Glutamatergic neuron (in vitro differentiated cells): ENCODE measurements around the gene EMP2. TPM values are rescaled to one million over a fixed set of nuclear protein-coding genes. Genes with fewer than 3 reads are reported as not detected.
"Not testable (repeated sequence)": the region's sequence is repeated elsewhere in the genome, so short reads cannot be mapped to it uniquely, and the experiment has no call there.

Source experiments
- DNase-seq: peaks from one replicate; pipeline ENCODE4 v3.0.0; 2022
- H3K27ac Mint-ChIP-seq: one replicate; pipeline ENCODE4 v1.8.0; 2020; ENCODE audit warnings: mild to moderate bottlenecking, mixed read lengths, inconsistent platforms; ENCODE audit not compliant: unreplicated experiment
- H3K27me3 Mint-ChIP-seq: one replicate; pipeline ENCODE4 v1.8.0; 2020; ENCODE audit warnings: mild to moderate bottlenecking, moderate library complexity, mixed read lengths, inconsistent platforms; ENCODE audit not compliant: unreplicated experiment
- H3K36me3 Mint-ChIP-seq: one replicate; pipeline ENCODE4 v1.8.0; 2020; ENCODE audit warnings: mild to moderate bottlenecking, mixed read lengths, inconsistent platforms; ENCODE audit not compliant: unreplicated experiment
- H3K4me1 Mint-ChIP-seq: one replicate; pipeline ENCODE4 v1.8.0; 2020; ENCODE audit warnings: mild to moderate bottlenecking, low read depth, mixed read lengths, inconsistent platforms; ENCODE audit not compliant: unreplicated experiment
- H3K4me3 Mint-ChIP-seq: one replicate; pipeline ENCODE4 v1.8.0; 2020; ENCODE audit warnings: mild to moderate bottlenecking, mixed read lengths, inconsistent platforms; ENCODE audit not compliant: unreplicated experiment
- H3K9me3 Mint-ChIP-seq: one replicate; pipeline ENCODE4 v1.8.0; 2020; ENCODE audit warnings: mild to moderate bottlenecking, moderate library complexity, mixed read lengths, inconsistent platforms; ENCODE audit not compliant: unreplicated experiment
- total RNA-seq: library from RNA; stranded (reverse); fragmentation: NEBNext Ultra II Directional; extraction: Animal tissue kit (Norgen Biotek cat#: 25700); gene quantifications from one replicate; pipeline ENCODE4 v1.2.1, GENCODE V29; 2021; ENCODE audit not compliant: unreplicated experiment
- TF ChIP-seq, protein P1 (sequence below): fragments of 200-600 bp; sonication (generic); IDR thresholded peaks from one replicate; pipeline ENCODE4 v1.5.0; 2021; ENCODE audit not compliant: partially characterized antibody, unreplicated experiment

Gene EMP2
- total RNA-seq, 1 donor from 2014 or later = 27.8 TPM

GRCh38 chr16:10562361-10562899, 18.0 kb downstream of the EMP2 start:
- Mint-ChIP-seq H3K4me3 (no peak overlapping the region), H3K27ac (no peak overlapping the region), H3K4me1 (no peaks in the 10 kb centered on the region), H3K36me3 (peaks cover 33% of the 10 kb centered on the region), H3K9me3 (peaks cover 8% of the 10 kb centered on the region), H3K27me3 (peaks cover 2% of the 10 kb centered on the region)
- DNase-seq = no peak
- TF ChIP-seq, protein P1, sequence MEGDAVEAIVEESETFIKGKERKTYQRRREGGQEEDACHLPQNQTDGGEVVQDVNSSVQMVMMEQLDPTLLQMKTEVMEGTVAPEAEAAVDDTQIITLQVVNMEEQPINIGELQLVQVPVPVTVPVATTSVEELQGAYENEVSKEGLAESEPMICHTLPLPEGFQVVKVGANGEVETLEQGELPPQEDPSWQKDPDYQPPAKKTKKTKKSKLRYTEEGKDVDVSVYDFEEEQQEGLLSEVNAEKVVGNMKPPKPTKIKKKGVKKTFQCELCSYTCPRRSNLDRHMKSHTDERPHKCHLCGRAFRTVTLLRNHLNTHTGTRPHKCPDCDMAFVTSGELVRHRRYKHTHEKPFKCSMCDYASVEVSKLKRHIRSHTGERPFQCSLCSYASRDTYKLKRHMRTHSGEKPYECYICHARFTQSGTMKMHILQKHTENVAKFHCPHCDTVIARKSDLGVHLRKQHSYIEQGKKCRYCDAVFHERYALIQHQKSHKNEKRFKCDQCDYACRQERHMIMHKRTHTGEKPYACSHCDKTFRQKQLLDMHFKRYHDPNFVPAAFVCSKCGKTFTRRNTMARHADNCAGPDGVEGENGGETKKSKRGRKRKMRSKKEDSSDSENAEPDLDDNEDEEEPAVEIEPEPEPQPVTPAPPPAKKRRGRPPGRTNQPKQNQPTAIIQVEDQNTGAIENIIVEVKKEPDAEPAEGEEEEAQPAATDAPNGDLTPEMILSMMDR = no peak

DNA sequence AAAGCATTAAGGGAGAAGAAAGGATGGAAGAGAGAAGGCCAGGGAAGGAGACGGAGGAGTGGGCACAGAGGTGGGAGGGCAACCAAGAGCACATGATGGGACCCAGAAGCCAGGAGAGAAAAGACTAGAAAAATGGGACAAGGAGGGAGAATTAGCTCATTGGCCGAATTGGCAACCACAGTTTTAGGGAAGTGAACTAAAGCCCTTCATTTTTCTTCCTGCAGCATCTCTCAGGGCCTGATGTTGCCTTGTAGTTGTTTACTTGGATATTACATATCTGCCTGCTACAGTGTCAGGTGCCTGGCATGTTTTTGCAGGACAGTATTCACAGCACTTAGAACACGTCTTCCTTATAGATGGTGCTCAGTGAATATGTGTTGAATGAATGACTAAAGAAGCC, 19.0 kb downstream of the EMP2 start:
- Mint-ChIP-seq H3K4me1 (no peaks in the 10 kb centered on the region), H3K9me3 (peaks cover 4% of the 10 kb centered on the region), H3K27ac (no peak overlapping the region), H3K4me3 (no peak overlapping the region), H3K27me3 (peaks cover 2% of the 10 kb centered on the region), H3K36me3 (peaks cover 33% of the 10 kb centered on the region)
- DNase-seq = no peak
- TF ChIP-seq, protein P1 = no peak

- no peak for DNase-seq
- TF ChIP-seq, protein P1 = no peak
- no peak overlapping the region for H3K27ac Mint-ChIP-seq
- peaks cover 4% of the 10 kb centered on the region for H3K9me3 Mint-ChIP-seq
- peaks cover 2% of the 10 kb centered on the region for H3K27me3 Mint-ChIP-seq
- peaks cover 33% of the 10 kb centered on the region for H3K36me3 Mint-ChIP-seq
- no peaks in the 10 kb centered on the region for H3K4me1 Mint-ChIP-seq
- H3K4me3 Mint-ChIP-seq = no peak overlapping the region
Measured at GRCh38 chr16:10561001-10561400, 19.4 kb downstream of the EMP2 start.

DNA sequence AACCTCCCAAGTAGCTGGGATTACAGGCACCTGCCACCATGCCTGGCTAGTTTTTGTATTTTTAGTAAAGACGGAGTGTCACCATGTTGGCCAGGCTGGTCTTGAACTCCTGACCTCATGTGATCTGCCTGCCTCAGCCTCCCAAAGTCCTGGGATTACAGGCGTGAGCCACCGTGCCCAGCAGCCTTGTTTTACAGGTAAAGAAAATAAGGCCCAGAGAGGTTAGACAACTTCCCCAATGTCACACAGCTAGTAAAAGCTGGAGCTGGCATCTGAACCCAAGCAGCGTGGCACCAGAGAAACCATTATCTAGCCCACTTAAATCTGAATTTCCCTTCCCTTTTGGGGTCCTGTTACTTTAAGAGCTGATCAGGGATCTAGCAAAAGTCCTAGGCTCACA, 20.6 kb downstream of the EMP2 start:
- not testable (repeated sequence) for H3K9me3 Mint-ChIP-seq, DNase-seq, H3K4me3 Mint-ChIP-seq, H3K27ac Mint-ChIP-seq, H3K27me3 Mint-ChIP-seq, H3K4me1 Mint-ChIP-seq
- peaks cover 33% of the 10 kb centered on the region for H3K36me3 Mint-ChIP-seq

GRCh38 chr16:10558746-10559641, 21.4 kb downstream of the EMP2 start:
- Mint-ChIP-seq H3K27me3 (peaks cover 2% of the 10 kb centered on the region), H3K4me3 (no peak overlapping the region), H3K9me3 (peaks cover 2% of the 10 kb centered on the region), H3K27ac (no peak overlapping the region), H3K36me3 (peaks cover 30% of the 10 kb centered on the region), H3K4me1 (no peaks in the 10 kb centered on the region)
- TF ChIP-seq, protein P1 = no peak
- no peak for DNase-seq
